NCI-H1436 (cell line): Measurements from ENCODE around the gene HOXC6.
"Not testable (repeated sequence)": the region's sequence is repeated elsewhere in the genome, so short reads cannot be mapped to it uniquely, and the experiment has no call there.

Experiments
- DNase-seq: peaks from one replicate; lab custom pipeline; 2025; lab: John Stamatoyannopoulos, UW

HOXC6 gene

GRCh38 chr12:54058128-54058768, 30.0 kb downstream of the HOXC6 start:
- no peak for DNase-seq

GRCh38 chr12:54059668-54060067, 31.4 kb downstream of the HOXC6 start:
- no peak for DNase-seq

GRCh38 chr12:54060174-54060974, 32.1 kb downstream of the HOXC6 start:
- no peak for DNase-seq

GRCh38 chr12:54060975-54061778, 32.9 kb downstream of the HOXC6 start:
- DNase-seq: no peak

- no peak for DNase-seq
Measured at GRCh38 chr12:54065677-54066076, 37.4 kb downstream of the HOXC6 start.

- DNase-seq: no peak
Measured at GRCh38 chr12:54066408-54066807, 38.2 kb downstream of the HOXC6 start.

GRCh38 chr12:54068418-54069070, 40.3 kb downstream of the HOXC6 start:
- DNase-seq: no peak

GRCh38 chr12:54071942-54072341, 43.7 kb downstream of the HOXC6 start:
- no peak for DNase-seq

GRCh38 chr12:54074308-54074707, 46.1 kb downstream of the HOXC6 start:
- no peak for DNase-seq

GRCh38 chr12:54075409-54075808, 47.2 kb downstream of the HOXC6 start:
- no peak for DNase-seq

GRCh38 chr12:54075974-54076373, 47.7 kb downstream of the HOXC6 start:
- DNase-seq: no peak

- DNase-seq: not testable (repeated sequence)
Measured at GRCh38 chr12:54077843-54078242, 49.6 kb downstream of the HOXC6 start.

- DNase-seq: not testable (repeated sequence)
Measured at GRCh38 chr12:54079115-54079514, 50.9 kb downstream of the HOXC6 start.
